A549 (cell line): ENCODE data around the gene MAD1L1.

Source experiments
- CHD2 ChIP-seq: fragments of 150-350 bp; IDR thresholded peaks from 2 replicates; pipeline ENCODE4 v1.6.1; 2014; ENCODE audit warnings: low read length; ENCODE audit not compliant: partially characterized antibody
- CTCF ChIP-seq: fragments of >200 bp; sonication (Bioruptor Twin); formaldehyde crosslinking; IDR thresholded peaks from 3 replicates; pipeline ENCODE4 v1.5.1; 2016
- HES2 ChIP-seq: fragments of >200 bp; sonication (Bioruptor Twin); formaldehyde crosslinking; IDR thresholded peaks from 2 replicates; pipeline ENCODE4 v1.6.1; 2016
- JUN ChIP-seq, 2 experiments: fragments of >200 bp; sonication (Bioruptor Twin); formaldehyde crosslinking; IDR thresholded peaks; 2 replicates in 1 of 2; 3 replicates in 1 of 2; pipeline ENCODE4 v1.6.1; 2016 to 2017
- MYC ChIP-seq: IDR thresholded peaks from 2 replicates; pipeline ENCODE4 v1.6.1; 2012; ENCODE audit warnings: mild to moderate bottlenecking, inconsistent platforms, low read length, improper control_type of control experiment, borderline replicate concordance
- RFX5 ChIP-seq: fragments of 450-650 bp; IDR thresholded peaks from 2 replicates; pipeline ENCODE4 v1.7.1; 2014; ENCODE audit warnings: antibody characterized with exemption, mild to moderate bottlenecking, moderate library complexity
- SMC3 ChIP-seq: fragments of >200 bp; sonication (Bioruptor Twin); formaldehyde crosslinking; IDR thresholded peaks from 3 replicates; pipeline ENCODE4 v1.6.1; 2018; ENCODE audit warnings: inconsistent platforms

DNA sequence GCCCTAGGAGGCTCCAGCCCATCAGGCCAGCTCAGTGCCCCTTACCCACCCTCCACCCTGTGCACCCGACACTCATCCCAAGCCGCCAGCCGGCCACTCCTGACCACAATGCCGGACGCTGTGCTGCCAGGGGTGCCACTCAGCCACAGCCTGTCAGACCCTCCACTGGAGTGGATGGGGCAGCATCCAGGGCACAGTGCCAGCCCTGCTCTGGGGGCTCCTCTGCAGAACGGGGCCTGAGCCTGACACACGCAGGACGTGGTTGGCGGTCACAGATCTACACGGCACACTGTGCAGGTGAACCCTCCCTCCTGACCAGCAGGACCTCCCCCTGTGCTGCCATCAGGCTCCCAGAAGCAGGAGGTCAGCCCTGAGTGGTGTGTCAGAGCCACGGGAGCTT lies 114.7 kb downstream of the MAD1L1 start:
- no peak for TF ChIP-seq RFX5
- TF ChIP-seq CTCF, result no peak
- TF ChIP-seq MYC, result no peak
- no peak for TF ChIP-seq SMC3
- TF ChIP-seq HES2, result no peak
- TF ChIP-seq JUN (IDR thresholded peaks at IDR 0.05), result no peak
- no peak for TF ChIP-seq CHD2
